Thymus (tissue), 14 donors: ENCODE data around the gene SH3BP1. TPM values are rescaled to one million over a fixed set of nuclear protein-coding genes. Genes with fewer than 3 reads are reported as not detected.
"Not testable (repeated sequence)": the region's sequence is repeated elsewhere in the genome, so short reads cannot be mapped to it uniquely, and the experiment has no call there.

Experiments used
- DNase-seq, 9 donors: peaks; one replicate each; pipeline ENCODE4 v3.0.0-alpha.2; 2013; ENCODE audit warnings: low spot score in 9 of 9, low read depth in 6 of 9, missing footprints in 1 of 9
- H3K27ac ChIP-seq, 2 donors: one replicate each; pipeline ENCODE4 v1.5.1; 2013; ENCODE audit warnings: control low read depth in 1 of 2, low read depth in 1 of 2, low read length in 1 of 2, mild to moderate bottlenecking in 1 of 2, moderate library complexity in 1 of 2
- H3K27me3 ChIP-seq, 2 donors: one replicate each; pipeline ENCODE4 v1.5.1; 2013; ENCODE audit warnings: low read length in 1 of 2; ENCODE audit not compliant: control insufficient read depth in 2 of 2, insufficient read depth in 1 of 2
- H3K36me3 ChIP-seq, 2 donors: one replicate each; pipeline ENCODE4 v1.5.1; 2013; ENCODE audit warnings: low read length in 1 of 2, mild to moderate bottlenecking in 1 of 2, moderate library complexity in 1 of 2; ENCODE audit not compliant: control insufficient read depth in 2 of 2, insufficient read depth in 2 of 2
- H3K4me1 ChIP-seq, 2 donors: one replicate each; pipeline ENCODE4 v1.5.1; 2013; ENCODE audit warnings: low read length in 2 of 2; ENCODE audit not compliant: control insufficient read depth in 2 of 2, insufficient read depth in 2 of 2
- H3K4me3 ChIP-seq, 2 donors: one replicate each; pipeline ENCODE4 v1.5.1; 2013; ENCODE audit warnings: low read length in 2 of 2, control low read depth in 1 of 2, mild to moderate bottlenecking in 1 of 2
- H3K9me3 ChIP-seq, 2 donors: one replicate each; pipeline ENCODE4 v1.5.1; 2013; ENCODE audit warnings: low read length in 1 of 2, mild to moderate bottlenecking in 1 of 2; ENCODE audit not compliant: control insufficient read depth in 2 of 2, insufficient read depth in 1 of 2
- WGBS: extraction: QIAGEN DNeasy Blood & Tissue Kit; methylation state at CpG from one replicate; pipeline ENCODE4 v1.1.7; 2013; 5-methylcytosine and 5-hydroxymethylcytosine counted together
- long read RNA-seq, 10 donors: transcript quantifications; one replicate each; lab custom pipeline, GENCODE V29; 2026
- polyA plus RNA-seq: library from polyadenylated mRNA; stranded (reverse); fragments of 200-250 nt; gene quantifications from one replicate; pipeline ENCODE4 v1.2.3, GENCODE V29; 2013
- total RNA-seq: library from RNA; stranded (reverse); fragments of 120-200 nt; gene quantifications from one replicate; pipeline ENCODE4 v1.2.4, GENCODE V29; 2013
- donor health status: healthy.

The SH3BP1 gene
- total RNA-seq = 21.3 TPM
- 23.0 TPM for polyA plus RNA-seq
- long read RNA-seq, donor 1 = 0 reads
- long read RNA-seq, donor 2, transcript SH3BP1-201 (18 exons, 2,854 nt) = major isoform, 11 of 12 reads
- long read RNA-seq, donor 2, partial matches to known transcripts = 0 of 12 reads
- long read RNA-seq, donor 2, other reads (novel, unspliced or antisense) = 0 of 12 reads
- long read RNA-seq, donor 3, transcript SH3BP1-201 (18 exons, 2,854 nt) = major isoform, 8 of 15 reads
- long read RNA-seq, donor 3, partial matches to known transcripts = 5 of 15 reads
- long read RNA-seq, donor 3, other reads (novel, unspliced or antisense) = 0 of 15 reads
- long read RNA-seq, donor 4, partial matches to known transcripts = 0 of 3 reads
- long read RNA-seq, donor 4, other reads (novel, unspliced or antisense) = 0 of 3 reads
- long read RNA-seq, donor 5, partial matches to known transcripts = 0 of 5 reads
- long read RNA-seq, donor 5, other reads (novel, unspliced or antisense) = 0 of 5 reads
- long read RNA-seq, donor 6, transcript SH3BP1-201 (18 exons, 2,854 nt) = major isoform, 7 of 7 reads
- long read RNA-seq, donor 6, partial matches to known transcripts = 0 of 7 reads
- long read RNA-seq, donor 6, other reads (novel, unspliced or antisense) = 0 of 7 reads
- long read RNA-seq, donor 7, partial matches to known transcripts = 0 of 3 reads
- long read RNA-seq, donor 7, other reads (novel, unspliced or antisense) = 0 of 3 reads
- long read RNA-seq, donor 8, partial matches to known transcripts = 0 of 5 reads
- long read RNA-seq, donor 8, other reads (novel, unspliced or antisense) = 0 of 5 reads
- long read RNA-seq, donor 9 = 0 reads
- long read RNA-seq, donor 10, partial matches to known transcripts = 0 of 3 reads
- long read RNA-seq, donor 10, other reads (novel, unspliced or antisense) = 0 of 3 reads

DNA sequence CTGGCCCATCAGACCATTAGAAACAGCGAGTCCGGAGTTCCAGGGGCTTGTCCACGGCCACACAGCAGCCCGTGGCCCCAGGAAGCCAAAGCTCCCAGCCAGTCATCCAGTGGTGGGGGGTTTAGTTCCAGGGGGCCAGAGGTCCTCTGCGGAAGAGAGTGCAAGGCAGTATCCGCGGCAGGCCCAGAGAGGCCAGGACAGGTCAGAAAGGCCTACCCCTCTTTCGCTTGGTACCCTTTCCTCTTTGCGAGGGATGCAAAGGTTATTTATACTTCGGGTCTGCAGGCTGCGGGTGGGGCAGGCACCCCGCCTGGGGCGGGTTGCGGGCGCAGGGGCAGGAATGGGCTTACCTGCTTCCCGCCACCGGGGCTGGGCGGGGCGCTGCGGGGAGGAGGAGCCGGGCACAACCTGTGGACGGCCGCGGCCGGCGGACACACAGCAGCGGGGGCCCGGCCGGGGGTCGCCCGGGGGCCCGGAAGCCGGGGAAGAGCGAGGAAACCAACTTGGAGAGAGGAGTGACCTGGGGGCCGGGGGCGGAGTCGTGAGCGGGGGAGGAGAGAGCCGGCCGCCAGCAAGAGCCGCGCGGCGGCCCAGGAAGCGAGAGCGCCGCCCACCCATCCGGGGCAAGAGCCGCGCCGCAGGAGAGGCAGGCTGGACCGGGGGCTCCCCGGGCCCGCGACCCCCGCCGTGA, at the start of gene SH3BP1:
Gene SH3BP1, plus strand, starts transcription at position 600 of the 691 bp plus-strand sequence. CDS start 119 bp downstream, outside the sequence.
- peaks cover 0 to 8% of the 10 kb centered on the region in 2 donors for H3K9me3 ChIP-seq
- no peak for DNase-seq
- H3K36me3 ChIP-seq = peaks cover 15 to 18% of the 10 kb centered on the region in 2 donors
- H3K27ac ChIP-seq = peak within 1 kb of the TSS; percentile 62 to 80
- peak within 1 kb of the TSS; percentile 73 to 77 for H3K4me3 ChIP-seq
- 7% methylated on average over 57 of the region's 57 CpGs for WGBS
- H3K4me1 ChIP-seq = peaks cover 35 to 84% of the 10 kb centered on the region in 2 donors
- H3K27me3 ChIP-seq = peaks cover 0 to 2% of the 10 kb centered on the region in 2 donors

DNA sequence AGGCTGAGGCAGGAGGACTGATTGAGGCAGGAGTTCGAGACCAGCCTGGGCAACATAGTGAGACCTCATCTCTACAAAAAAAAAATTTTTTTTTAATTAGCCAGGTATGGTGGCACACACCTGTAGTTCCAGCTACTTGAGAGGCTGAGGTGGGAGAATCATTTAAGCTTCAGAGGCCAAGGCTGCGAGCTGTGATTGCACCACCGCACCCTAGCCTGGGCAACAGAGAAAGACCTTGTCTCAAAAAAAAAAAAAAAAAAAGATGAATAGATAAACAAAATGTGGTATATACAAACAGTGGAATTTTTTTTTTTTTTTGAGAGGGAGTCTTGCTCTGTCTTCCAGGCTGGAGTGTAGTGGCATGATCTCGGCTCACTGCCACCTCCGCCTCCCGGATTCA, 48.4 kb upstream of the SH3BP1 start:
- H3K27me3 ChIP-seq, H3K9me3 ChIP-seq, H3K36me3 ChIP-seq, H3K27ac ChIP-seq, DNase-seq, H3K4me3 ChIP-seq: not testable (repeated sequence)
- H3K4me1 ChIP-seq = peaks cover 0 to 11% of the 10 kb centered on the region in 2 donors
- WGBS = 98% methylated on average over 6 of the region's 6 CpGs

DNA sequence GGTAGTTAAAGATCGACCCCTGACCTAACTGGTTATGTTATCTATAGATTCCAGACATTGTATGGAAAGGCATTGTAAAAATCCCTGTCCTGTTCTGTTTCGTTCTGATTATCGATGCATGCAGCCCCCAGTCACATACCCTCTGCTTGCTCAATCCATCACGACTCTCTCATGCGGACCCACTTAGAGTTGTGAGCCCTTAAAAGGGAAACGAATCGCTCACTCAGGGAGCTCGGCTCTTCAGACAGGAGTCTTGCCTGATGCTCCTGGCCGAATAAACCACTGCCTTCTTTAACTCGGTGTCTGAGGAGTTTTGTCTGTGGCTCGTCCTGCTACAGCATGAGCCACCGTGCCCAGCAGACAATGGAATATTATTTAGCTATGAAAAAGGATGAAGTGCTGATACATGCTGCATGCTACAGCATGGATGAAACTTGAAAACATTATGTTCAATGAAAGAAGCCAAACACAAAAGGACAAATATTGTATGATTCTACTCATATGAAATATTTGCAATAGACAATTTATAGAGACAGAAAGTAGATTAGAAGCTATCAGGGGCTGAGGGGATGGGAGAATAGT, 47.6 kb upstream of the SH3BP1 start:
- H3K4me3 ChIP-seq = no peak overlapping the region
- 87% methylated on average over 12 of the region's 12 CpGs for WGBS

DNA sequence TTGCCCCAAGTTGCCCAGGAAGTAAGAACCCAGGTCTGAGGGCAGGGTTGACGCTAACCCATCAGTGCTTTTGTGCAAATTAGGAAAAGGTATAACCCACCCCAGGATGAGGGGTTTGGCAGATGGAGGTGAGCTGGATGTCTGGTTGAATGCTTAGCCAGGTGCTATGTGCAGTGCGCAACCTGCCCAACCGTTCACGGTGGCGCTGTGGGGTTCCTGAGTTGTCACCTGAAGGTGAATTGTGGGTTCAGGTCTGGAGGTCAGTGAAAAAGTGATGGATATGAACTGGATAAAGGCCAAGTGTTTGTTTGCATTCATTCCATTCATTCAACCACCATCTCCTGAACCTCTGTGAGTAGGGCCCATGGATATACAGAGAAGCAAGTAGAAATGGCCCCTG, 45.2 kb upstream of the SH3BP1 start:
- Histone ChIP-seq H3K36me3 (no peaks in the 10 kb centered on the region), H3K4me3 (no peak overlapping the region), H3K27ac (no peak overlapping the region), H3K9me3 (no peaks in the 10 kb centered on the region), H3K4me1 (peaks cover 0 to 6% of the 10 kb centered on the region in 2 donors), H3K27me3 (peaks cover 0 to 6% of the 10 kb centered on the region in 2 donors)
- 94% methylated on average over 5 of the region's 5 CpGs for WGBS
- DNase-seq = no peak

More for the DNA sequence above, 47.6 kb upstream of the SH3BP1 start:
- Histone ChIP-seq H3K9me3 (no peaks in the 10 kb centered on the region), H3K27me3 (peaks cover 0 to 5% of the 10 kb centered on the region in 2 donors), H3K27ac (no peak overlapping the region), H3K4me1 (peaks cover 0 to 11% of the 10 kb centered on the region in 2 donors), H3K36me3 (no peaks in the 10 kb centered on the region)
- DNase-seq = no peak

GRCh38 chr22:37599153-37599552, 40.3 kb upstream of the SH3BP1 start:
- 89% methylated on average over 4 of the region's 4 CpGs for WGBS
- no peak for DNase-seq
- Histone ChIP-seq H3K27me3 (peaks cover 0 to 33% of the 10 kb centered on the region in 2 donors), H3K4me1 (no peaks in the 10 kb centered on the region), H3K27ac (no peak overlapping the region), H3K36me3 (no peaks in the 10 kb centered on the region), H3K4me3 (no peak overlapping the region), H3K9me3 (no peaks in the 10 kb centered on the region)

- DNase-seq = no peak
- WGBS = 85% methylated on average over 4 of the region's 4 CpGs
- Histone ChIP-seq H3K27me3 (peaks cover 0 to 41% of the 10 kb centered on the region in 2 donors), H3K36me3 (no peaks in the 10 kb centered on the region), H3K9me3 (no peaks in the 10 kb centered on the region), H3K4me1 (peaks cover 5 to 11% of the 10 kb centered on the region in 2 donors), H3K27ac (no peak overlapping the region), H3K4me3 (no peak overlapping the region)
These were observed 38.3 kb upstream of the SH3BP1 start for GRCh38 chr22:37601203-37601539.

DNA sequence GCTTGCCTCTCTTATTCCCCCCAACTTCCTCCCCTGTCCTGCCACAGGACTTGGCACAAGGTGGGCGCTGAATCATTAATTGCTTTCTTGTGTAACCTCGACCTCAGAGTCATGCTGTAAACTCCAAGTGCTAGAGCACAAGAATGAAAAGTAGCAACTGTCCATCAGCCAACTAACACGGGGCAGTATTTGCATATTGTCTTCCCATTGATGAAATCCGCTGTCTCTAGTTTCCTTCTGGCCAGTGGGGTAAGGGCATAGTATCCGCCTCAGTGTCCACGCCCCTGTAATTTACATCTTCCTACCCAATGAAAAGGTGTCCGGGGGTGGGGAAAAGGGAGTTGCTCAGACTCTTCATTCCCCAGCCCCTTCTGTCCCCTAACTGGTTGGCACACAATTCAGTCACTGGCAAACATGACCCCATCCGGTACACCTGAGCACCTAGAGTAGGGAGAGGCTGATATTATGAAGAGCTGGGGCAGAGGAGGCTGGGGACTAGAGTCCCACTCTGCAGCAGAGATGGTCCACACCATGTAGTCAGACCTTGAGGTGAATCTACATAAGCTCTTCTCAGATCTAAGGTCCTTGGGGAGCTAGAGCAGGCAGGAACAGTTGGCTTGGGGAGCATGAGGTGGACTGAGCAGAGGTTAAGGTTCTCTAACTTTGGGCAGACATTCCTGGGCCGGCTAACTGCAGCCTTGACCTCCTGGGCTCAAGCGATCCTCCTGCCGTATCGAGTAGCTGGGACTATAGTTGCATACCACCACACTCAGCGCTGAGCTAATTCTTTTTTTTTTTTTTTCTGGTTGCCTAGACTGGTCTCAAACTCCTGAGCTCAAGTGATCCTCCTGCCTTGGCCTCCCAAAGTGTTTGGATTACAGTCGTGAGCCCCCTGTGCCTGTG, 37.7 kb upstream of the SH3BP1 start:
- no peaks in the 10 kb centered on the region for H3K36me3 ChIP-seq
- no peak overlapping the region for H3K27ac ChIP-seq
- no peaks in the 10 kb centered on the region for H3K9me3 ChIP-seq
- H3K4me3 ChIP-seq = no peak overlapping the region
- 78% methylated on average over 14 of the region's 14 CpGs for WGBS
- H3K4me1 ChIP-seq = peaks cover 5 to 13% of the 10 kb centered on the region in 2 donors
- no peak for DNase-seq
- peaks cover 0 to 41% of the 10 kb centered on the region in 2 donors for H3K27me3 ChIP-seq
